D721Med (cell line): ENCODE data around the gene MEGF6.

Source experiments
- DNase-seq: peaks from one replicate; pipeline ENCODE4 v3.0.0; 2011; ENCODE audit warnings: low spot score; ENCODE audit not compliant: insufficient read length
- FAIRE-seq: peaks from 2 replicates; lab custom pipeline; 2011; peaks lifted over from hg19 to GRCh38; lab: Jason Lieb, UNC
- CTCF ChIP-seq: IDR thresholded peaks from 2 replicates; pipeline ENCODE4 v1.5.1; 2012; ENCODE audit warnings: mild to moderate bottlenecking, control low read depth; ENCODE audit not compliant: insufficient read depth; ENCODE audit errors: missing control alignments

MEGF6 gene

DNA sequence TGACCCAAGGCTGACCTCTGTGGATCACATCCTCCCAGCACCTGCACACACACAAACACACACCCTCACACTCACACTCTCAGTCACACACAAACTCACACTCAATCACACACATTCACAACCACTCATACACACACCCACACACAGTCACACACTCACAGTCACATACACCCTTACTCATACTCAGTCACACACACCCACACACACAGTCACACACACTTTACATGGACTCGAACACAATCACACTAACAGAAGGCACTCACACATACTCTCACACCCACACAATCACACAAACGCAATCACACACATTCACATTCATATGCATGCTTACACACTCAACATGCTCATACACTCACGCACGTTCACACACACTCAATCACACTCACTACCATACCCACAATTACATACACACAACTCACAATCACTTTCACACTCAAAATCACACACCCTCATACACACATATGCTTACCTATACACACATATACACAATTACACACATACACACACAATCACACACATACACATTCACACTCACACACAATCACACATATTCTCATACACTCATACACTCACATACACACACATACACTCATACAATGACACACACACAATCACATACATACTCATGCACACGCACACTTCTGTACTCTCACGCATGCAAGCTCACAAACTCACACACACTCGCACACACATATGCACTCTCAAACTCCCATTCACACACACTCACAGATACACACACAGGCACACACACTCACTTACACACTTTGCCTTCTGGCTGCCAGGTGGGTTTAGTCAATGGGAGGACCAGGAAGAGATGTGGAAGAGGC is 6.1 kb downstream of the MEGF6 start:
- FAIRE-seq (no peak), DNase-seq (no peak)
- TF ChIP-seq CTCF: no peak

GRCh38 chr1:3604468-3604974 is 6.8 kb downstream of the MEGF6 start:
- FAIRE-seq (no peak), DNase-seq (no peak)
- no peak for TF ChIP-seq CTCF

DNA sequence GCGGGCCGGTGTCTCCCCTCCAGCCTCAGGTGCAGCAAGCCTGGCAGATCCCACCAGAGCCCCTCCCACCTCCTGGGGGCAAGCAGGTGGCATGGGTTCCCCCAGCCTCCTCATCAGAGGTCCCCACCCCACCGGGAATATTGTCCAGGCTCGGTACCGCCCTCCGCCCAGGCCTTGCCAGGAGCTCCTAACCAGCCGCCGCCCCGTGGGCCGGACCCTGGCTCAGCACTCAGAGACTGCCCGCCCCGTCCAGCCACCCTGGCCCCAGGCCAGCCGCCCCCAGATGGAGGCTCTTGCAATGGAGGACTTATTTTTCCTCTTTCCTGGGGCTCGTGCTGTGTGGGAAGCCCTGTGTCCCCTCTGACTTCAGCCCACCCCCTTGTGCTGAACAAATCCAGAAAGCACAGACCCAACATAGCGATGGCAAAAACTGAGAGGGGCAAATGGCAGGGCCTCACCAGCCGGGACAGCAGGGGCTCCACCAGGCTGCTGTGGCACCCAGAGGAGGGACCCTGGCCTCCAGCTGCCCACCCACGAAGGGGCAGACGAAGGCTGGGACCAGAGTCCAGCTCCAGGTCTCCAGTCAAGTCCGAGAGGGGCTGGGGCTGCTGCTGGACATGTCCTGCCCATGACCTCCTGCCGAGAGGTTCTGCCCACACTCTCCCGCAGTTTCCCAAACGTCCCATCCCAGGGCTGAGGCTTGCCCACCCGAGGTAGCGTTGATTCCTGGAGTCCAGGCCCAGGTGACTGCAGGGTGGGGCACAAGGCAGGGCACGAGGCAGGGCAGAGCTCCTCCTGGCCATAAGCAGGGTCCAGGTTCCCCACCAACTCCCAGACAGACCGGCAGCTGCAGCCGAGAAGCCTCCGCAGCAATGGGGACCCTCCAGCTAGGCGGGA is 7.5 kb downstream of the MEGF6 start:
- no peak for FAIRE-seq
- no peak for DNase-seq
- no peak for TF ChIP-seq CTCF

GRCh38 chr1:3603156-3603555 is 8.2 kb downstream of the MEGF6 start:
- FAIRE-seq (no peak), DNase-seq (no peak)
- no peak for TF ChIP-seq CTCF

DNA sequence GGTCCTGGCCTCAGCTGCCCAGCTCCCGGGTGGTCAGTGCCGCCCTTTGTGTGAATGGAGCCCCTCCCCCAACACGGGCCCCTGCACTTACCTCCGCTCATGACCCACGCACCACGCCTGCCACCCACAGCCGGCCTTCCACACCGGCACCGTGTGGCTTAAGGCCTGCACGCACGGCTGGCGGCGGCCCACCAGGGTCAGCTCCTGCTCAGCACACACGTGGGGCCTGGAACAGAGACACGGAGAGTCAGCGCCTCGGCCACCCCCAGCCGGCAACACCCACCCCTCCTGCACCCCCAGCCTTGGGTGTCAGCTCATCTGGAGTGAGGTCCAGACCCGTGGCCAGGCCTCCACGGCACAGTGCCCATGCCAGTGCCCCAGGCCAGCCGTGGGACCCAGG is 8.9 kb downstream of the MEGF6 start:
- no peak for DNase-seq
- FAIRE-seq: no peak

GRCh38 chr1:3601743-3602142 is 9.6 kb downstream of the MEGF6 start:
- no peak for TF ChIP-seq CTCF

More for the DNA sequence above, 8.9 kb downstream of the MEGF6 start:
- no peak for TF ChIP-seq CTCF

More at GRCh38 chr1:3601743-3602142, 9.6 kb downstream of the MEGF6 start:
- FAIRE-seq (no peak), DNase-seq (no peak)
